GM20000 (cell line): ENCODE results near the gene ZNF628.

Source experiments
- DNase-seq: peaks from one replicate; pipeline ENCODE4 v3.0.0; 2012; ENCODE audit warnings: low spot score
- TF ChIP-seq, protein P1 (sequence below): IDR thresholded peaks from 2 replicates; pipeline ENCODE4 v1.5.1; 2012; ENCODE audit warnings: mild to moderate bottlenecking, control low read depth; ENCODE audit errors: extremely low read depth, missing control alignments

ZNF628 gene

DNA sequence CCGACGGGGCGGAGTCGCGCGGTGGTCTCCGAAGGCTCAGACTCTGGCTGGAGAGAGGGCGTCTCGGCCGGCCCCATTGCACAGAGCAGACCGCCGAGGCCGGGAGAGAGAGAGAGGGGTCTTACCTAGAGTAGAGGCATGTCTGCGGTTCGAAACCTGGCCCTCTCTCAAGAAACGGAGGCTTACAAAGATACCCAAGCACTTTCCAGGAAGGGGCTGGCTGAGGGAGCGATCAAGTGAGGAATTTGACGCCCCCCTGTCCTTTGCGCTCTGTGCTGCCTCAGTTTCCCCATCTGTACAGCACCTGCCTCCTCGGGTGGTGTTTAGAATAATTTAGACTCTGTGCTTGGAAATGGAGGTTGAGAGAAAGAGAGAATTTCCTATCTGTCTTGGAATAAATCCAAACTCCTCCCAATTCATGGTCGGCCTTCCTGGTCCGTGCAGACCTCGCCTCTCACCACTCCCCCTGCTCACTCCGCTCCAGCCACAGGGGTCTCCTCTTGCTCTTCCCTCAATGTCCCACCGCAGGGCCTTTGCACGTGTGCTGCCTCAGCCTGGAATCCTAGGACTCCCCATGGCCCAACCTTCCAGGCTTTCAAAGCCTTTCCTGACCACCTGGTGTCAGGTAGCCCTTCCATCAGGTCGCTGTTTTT, 14.3 kb upstream of the ZNF628 start:
- DNase-seq = no peak
- TF ChIP-seq, protein P1, sequence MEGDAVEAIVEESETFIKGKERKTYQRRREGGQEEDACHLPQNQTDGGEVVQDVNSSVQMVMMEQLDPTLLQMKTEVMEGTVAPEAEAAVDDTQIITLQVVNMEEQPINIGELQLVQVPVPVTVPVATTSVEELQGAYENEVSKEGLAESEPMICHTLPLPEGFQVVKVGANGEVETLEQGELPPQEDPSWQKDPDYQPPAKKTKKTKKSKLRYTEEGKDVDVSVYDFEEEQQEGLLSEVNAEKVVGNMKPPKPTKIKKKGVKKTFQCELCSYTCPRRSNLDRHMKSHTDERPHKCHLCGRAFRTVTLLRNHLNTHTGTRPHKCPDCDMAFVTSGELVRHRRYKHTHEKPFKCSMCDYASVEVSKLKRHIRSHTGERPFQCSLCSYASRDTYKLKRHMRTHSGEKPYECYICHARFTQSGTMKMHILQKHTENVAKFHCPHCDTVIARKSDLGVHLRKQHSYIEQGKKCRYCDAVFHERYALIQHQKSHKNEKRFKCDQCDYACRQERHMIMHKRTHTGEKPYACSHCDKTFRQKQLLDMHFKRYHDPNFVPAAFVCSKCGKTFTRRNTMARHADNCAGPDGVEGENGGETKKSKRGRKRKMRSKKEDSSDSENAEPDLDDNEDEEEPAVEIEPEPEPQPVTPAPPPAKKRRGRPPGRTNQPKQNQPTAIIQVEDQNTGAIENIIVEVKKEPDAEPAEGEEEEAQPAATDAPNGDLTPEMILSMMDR = no peak

DNA sequence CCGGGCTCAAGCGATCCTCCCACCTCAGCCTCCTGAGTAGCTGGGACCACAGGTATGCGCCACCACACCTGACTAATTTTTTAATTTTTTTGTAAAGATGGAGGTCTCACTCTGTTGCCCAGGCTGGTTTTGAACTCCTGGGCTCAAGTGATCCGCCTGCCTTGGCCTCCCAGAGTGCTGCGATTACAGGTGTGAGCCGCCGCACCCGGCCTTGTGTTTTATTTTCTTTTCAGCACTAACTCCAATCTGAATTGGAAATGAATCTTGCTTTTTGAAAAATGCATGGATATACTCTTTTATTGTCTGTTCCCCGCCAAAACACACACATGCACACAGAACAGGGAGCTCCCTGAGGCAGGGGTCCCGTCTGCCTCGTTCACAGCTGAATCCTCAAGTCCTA, 13.7 kb upstream of the ZNF628 start:
- TF ChIP-seq, protein P1 = no peak
- DNase-seq = no peak

DNA sequence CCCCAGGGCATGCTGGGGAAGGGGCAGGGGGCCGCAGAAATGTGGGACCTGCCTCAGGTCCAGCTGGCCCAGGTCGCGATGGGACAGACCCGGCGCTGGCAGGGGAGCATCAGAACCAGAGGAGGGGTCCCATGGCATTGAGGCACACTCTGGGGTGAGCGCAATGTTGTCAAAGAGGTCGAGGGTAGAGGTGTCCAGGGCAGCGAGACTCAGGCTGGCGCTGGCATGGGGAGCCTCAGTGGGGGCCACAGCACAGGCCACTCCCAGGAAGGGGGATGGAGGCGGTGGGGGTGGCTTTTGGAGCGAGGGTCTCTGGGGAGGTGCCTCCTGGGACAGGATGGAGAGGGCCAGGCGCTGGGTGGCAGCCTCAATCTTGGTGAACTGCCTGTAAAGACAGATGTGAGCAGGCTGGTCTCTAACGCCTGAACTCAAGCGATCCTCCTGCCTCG, 12.8 kb upstream of the ZNF628 start:
- TF ChIP-seq, protein P1 = no peak
- DNase-seq = no peak

DNA sequence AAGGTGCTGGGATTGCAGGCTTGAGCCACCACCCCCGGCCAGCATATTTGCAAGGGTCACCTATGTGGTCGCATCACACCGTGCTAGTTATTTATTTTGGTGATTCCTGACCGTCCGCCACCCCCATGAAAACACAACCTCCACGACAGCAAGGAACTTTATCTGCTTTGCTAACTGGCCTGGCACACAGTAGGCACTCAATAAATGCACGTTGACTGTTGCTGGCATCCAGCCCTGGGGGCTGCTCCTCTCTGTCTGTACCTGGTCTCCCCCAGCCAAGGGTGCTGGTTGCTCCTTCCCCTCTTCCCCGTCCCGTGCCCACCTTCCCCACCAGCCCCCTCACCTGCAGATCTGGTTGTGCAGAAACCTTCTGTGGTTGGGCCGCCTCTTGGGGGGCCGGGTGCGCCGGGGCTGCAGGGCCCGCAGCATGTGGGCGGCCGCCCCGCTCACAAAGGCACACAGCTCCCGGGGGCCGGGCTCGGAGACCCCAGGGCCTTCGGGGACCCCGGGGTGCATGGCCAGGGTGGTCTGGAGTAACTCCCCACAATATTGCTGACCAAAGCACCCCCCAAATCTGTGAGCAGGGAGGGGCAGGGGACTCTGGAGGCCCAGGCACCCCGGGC, 12.3 kb upstream of the ZNF628 start:
- DNase-seq = no peak
- TF ChIP-seq, protein P1 = no peak

DNA sequence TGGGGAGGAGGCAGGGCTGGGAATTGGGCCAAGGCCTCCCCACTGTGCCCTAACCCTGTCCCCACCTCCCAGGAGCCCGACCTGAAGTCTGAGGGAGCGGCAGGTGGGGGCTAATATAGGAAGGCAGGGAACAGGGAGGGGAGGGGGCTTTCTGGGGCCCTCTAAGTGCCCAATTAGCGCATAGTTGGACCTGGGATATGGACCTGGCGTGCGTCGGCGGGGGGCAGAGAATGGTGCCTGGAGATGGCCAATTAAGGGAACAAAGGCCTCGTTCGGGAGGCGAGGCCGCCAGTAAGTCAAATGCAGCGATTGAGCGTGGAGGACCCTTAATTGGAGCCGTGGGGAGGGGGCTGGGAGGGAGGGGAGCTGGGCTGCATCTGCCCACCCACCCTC, 11.8 kb upstream of the ZNF628 start, which contains the start of gene C19orf85:
Gene C19orf85, minus strand, starts transcription at position 90 of the 393 bp plus-strand sequence. CDS start 197 bp downstream, outside the sequence.
- no peak for DNase-seq
- TF ChIP-seq, protein P1 = no peak

DNA sequence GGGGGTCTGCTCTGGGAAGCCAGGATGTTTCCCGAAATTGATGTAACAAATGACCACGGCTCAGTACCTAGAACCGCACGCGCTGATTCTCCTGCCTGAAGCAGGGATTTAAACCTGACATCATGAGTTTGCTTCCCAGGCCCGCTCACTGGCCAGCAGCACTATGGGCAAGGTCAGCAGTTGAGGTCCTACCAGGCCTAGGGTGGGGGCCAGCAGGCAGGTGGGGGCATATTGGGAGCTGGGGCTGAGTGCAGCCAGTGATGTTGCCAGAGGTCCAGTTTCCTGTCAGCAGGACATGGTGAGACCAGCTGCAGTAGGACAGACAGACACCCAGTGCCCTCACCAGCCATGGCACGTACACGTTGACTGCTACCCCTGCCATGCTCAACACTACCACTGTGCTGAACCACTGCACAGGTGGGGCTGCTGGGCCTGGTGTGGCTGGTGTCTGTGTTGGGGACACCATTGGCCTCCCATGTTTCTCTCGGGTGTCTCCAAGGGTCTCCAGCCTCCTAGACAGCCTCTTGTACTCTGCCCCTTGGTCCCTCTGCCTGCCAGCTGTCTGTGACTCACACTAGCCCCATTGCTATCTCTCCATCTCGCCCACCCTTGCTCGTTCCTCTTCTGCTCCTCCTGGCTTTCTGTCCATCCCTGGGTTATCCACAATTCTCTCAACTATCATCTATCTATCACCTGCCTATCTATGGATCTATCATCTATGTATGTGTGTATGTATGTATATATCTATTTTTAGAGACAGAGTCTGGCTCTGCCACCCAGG, 10.8 kb upstream of the ZNF628 start:
- TF ChIP-seq, protein P1 = no peak
- no peak for DNase-seq

DNA sequence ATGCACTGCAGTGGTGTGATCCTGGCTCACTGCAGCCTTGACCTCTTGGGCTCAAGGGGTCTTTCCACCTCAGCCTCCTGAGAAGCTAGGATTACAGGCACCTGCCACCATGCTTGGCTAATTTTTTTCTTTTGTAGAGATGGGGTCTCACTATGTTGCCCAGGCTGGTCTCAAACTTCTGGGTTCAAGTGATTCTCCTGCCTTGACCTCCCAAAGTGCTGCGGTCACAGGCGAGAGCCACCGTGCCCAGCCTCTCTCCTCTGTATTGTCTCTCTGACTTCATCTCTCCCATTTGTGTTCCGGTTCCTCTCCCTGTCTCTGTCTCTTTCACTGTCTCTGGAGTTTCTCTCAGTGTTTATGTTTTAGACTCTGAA, 10.2 kb upstream of the ZNF628 start:
- TF ChIP-seq, protein P1 = no peak

More for the DNA sequence above, 10.2 kb upstream of the ZNF628 start:
- no peak for DNase-seq
